OCI-LY1 (cell line): Measurements from ENCODE around the gene ELP2.

Experiments
- CTCF ChIP-seq: fragments of 200-600 bp; sonication (generic), shearing (Covaris generic); IDR thresholded peaks from 2 replicates; pipeline ENCODE4 v1.5.1; 2017; ENCODE audit warnings: mild to moderate bottlenecking, antibody characterized with exemption, low read length, moderate library complexity, mixed read lengths
- EZH2 ChIP-seq: fragments of 200-600 bp; sonication (generic), shearing (Covaris generic); IDR thresholded peaks from 2 replicates; pipeline ENCODE4 v1.8.0; 2017; ENCODE audit warnings: borderline replicate concordance, mixed run types, mild to moderate bottlenecking, antibody characterized with exemption, low read length, moderate library complexity, mixed read lengths

GRCh38 chr18:36214811-36215210 is 85.1 kb downstream of the ELP2 start:
- TF ChIP-seq CTCF = no peak
- no peak for TF ChIP-seq EZH2
